AG09309 (cell line): ENCODE results near the gene KCTD18.

Source experiments
- DNase-seq: peaks from one replicate; pipeline ENCODE4 v3.0.0-alpha.2; 2010; ENCODE audit warnings: low read depth
- H3K4me3 ChIP-seq: 2 replicates; pipeline ENCODE4 v1.5.1; 2011; ENCODE audit warnings: mild to moderate bottlenecking, low read depth, low read length, moderate library complexity; ENCODE audit not compliant: control insufficient read depth
- CTCF ChIP-seq: IDR thresholded peaks from 2 replicates; pipeline ENCODE4 v1.5.1; 2011; ENCODE audit warnings: mild to moderate bottlenecking, low read depth, low read length, inconsistent platforms; ENCODE audit not compliant: insufficient read depth, control insufficient read depth; ENCODE audit errors: missing control alignments

KCTD18 gene

GRCh38 chr2:200509612-200510433 lies at the start of gene KCTD18:
TSS of gene KCTD18 (minus strand) at chr2:200510068. CDS start at chr2:200507016, 3,052 bp downstream.
- H3K4me3 ChIP-seq: peak within 1 kb of the TSS; percentile 83
- peak; percentile 28 for DNase-seq
- peak; percentile 71 for TF ChIP-seq CTCF

- TF ChIP-seq CTCF: no peak
- H3K4me3 ChIP-seq: no peak overlapping the region
- DNase-seq: no peak
These were observed 30.9 kb upstream of the KCTD18 start for GRCh38 chr2:200540793-200541192.

- H3K4me3 ChIP-seq: no peak overlapping the region
- no peak for DNase-seq
- no peak for TF ChIP-seq CTCF
These were observed 28.3 kb upstream of the KCTD18 start for GRCh38 chr2:200538139-200538538.

GRCh38 chr2:200534572-200534971 lies 24.7 kb upstream of the KCTD18 start:
- DNase-seq: no peak
- H3K4me3 ChIP-seq: no peak overlapping the region
- no peak for TF ChIP-seq CTCF

- H3K4me3 ChIP-seq: no peak overlapping the region
- no peak for TF ChIP-seq CTCF
- no peak for DNase-seq
These were observed 23.9 kb upstream of the KCTD18 start for GRCh38 chr2:200533754-200534153.

GRCh38 chr2:200528228-200528627 lies 18.4 kb upstream of the KCTD18 start:
- H3K4me3 ChIP-seq: no peak overlapping the region
- no peak for DNase-seq
- no peak for TF ChIP-seq CTCF
